ENCODE results near the gene STX1B.
"Not testable (repeated sequence)": the region's sequence is repeated elsewhere in the genome, so short reads cannot be mapped to it uniquely, and the experiment has no call there.

The STX1B gene

GRCh38 chr16:31011815-31012214, 1.4 kb upstream of the STX1B start:
- not testable (repeated sequence) for DNase-seq

GRCh38 chr16:31009894-31010584, 399 bp downstream of the STX1B start:
- DNase-seq = no peak

GRCh38 chr16:31009120-31009519, 1.3 kb downstream of the STX1B start:
- DNase-seq = no peak

- DNase-seq = no peak
These were observed 1.9 kb downstream of the STX1B start for GRCh38 chr16:31008551-31008950.

- no peak for DNase-seq
These were observed 2.3 kb downstream of the STX1B start for GRCh38 chr16:31008149-31008548.

- DNase-seq = no peak
These were observed 2.8 kb downstream of the STX1B start for GRCh38 chr16:31007684-31008083.

- no peak for DNase-seq
These were observed 3.8 kb downstream of the STX1B start for GRCh38 chr16:31006589-31006988.

GRCh38 chr16:31006086-31006385, 4.4 kb downstream of the STX1B start:
- DNase-seq = no peak

- no peak for DNase-seq
These were observed 4.9 kb downstream of the STX1B start for GRCh38 chr16:31005350-31006085.

GRCh38 chr16:31004658-31005057, 5.8 kb downstream of the STX1B start:
- DNase-seq = no peak

GRCh38 chr16:31003744-31004143, 6.7 kb downstream of the STX1B start:
- DNase-seq = no peak

GRCh38 chr16:31002862-31003341, 7.5 kb downstream of the STX1B start:
- DNase-seq = no peak

GRCh38 chr16:31002250-31002700, 8.2 kb downstream of the STX1B start:
- DNase-seq = no peak

- no peak for DNase-seq
These were observed 8.8 kb downstream of the STX1B start for GRCh38 chr16:31001507-31002249.

GRCh38 chr16:31000671-31001382, 9.6 kb downstream of the STX1B start:
- no peak for DNase-seq

GRCh38 chr16:30998852-30999761, 11.3 kb downstream of the STX1B start:
- DNase-seq = no peak

- DNase-seq = no peak
These were observed 12.4 kb downstream of the STX1B start for GRCh38 chr16:30997725-30998711.

GRCh38 chr16:30996985-30997724, 13.3 kb downstream of the STX1B start:
- peak; percentile 77 for DNase-seq

GRCh38 chr16:30996324-30996984, 14.0 kb downstream of the STX1B start:
- no peak for DNase-seq
